Femur (tissue), 1 donor: Measurements from ENCODE around the gene C19orf73.

Source experiments
- DNase-seq: peaks from one replicate; pipeline ENCODE4 v3.0.0-alpha.2; 2017

Gene C19orf73

GRCh38 chr19:49097453-49098288, 21.3 kb downstream of the C19orf73 start:
- DNase-seq = peak; percentile 80

- peak; percentile 62 for DNase-seq
Observed at GRCh38 chr19:49094505-49095482, 24.1 kb downstream of the C19orf73 start.

DNA sequence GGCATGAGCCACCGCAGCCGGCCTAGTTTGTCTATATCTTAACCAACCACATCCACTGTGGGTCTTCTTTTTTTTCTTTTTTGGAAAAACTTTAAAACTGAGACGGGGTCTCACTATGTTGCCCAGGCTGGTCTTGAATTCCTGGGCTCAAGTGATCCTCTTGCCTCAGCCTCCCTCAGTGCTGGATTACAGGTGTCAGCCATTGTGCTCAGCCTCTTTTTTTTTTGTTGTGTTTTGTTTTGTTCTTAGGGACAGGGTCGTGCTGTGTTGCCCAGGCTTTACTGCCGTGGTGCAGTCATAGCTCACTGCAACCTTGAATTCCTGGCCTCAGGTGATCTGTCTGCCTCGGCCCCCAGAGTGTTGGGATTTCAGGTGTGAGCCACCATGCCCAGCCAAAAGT, 26.3 kb downstream of the C19orf73 start:
- no peak for DNase-seq

GRCh38 chr19:49091391-49092038, 27.4 kb downstream of the C19orf73 start:
- no peak for DNase-seq

DNA sequence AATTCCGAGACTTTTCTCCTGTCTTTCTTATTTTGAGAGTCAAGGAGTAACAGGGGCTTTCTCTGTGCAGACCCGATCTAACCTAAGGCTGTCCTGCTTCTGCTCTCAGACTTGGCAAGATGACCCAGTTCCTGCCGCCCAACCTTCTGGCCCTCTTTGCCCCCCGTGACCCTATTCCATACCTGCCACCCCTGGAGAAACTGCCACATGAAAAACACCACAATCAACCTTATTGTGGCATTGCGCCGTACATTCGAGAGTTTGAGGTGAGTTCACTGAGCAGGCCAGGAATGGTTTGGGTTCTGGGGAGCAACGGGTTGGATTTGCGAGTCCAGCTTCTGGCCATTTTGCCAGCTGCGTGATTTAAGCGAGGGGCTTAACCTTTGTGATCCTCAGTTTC, 32.6 kb downstream of the C19orf73 start:
- no peak for DNase-seq

- DNase-seq = no peak
Observed at GRCh38 chr19:49085868-49086232, 33.1 kb downstream of the C19orf73 start.

- DNase-seq = peak; percentile 99
Observed at GRCh38 chr19:49085020-49085867, 33.7 kb downstream of the C19orf73 start, which contains the start of gene SNRNP70. Gene SNRNP70 (plus strand): TSS chr19:49085451. CDS start chr19:49086415, 964 bp downstream.

- no peak for DNase-seq
Observed at GRCh38 chr19:49084206-49085019, 34.5 kb downstream of the C19orf73 start.

DNA sequence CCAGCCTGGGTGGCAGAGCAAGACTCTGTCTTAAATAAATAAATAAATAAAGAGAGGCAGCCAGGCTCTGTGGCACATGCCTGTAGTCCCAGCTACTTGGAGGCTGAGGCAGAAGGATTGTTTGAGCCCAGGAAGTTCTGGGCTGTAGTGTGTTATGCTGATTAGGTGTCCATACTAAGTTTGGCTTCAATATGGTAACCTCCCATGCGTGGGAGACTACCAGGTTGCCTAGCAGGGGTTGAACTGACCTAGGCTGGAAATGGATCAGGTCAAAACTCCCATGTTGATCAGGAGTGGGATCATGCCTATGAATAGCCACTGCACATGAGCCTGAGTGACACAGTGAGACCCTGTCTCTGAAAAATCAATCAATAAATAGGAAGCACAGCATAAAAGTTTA, 37.7 kb downstream of the C19orf73 start:
- DNase-seq = no peak

DNA sequence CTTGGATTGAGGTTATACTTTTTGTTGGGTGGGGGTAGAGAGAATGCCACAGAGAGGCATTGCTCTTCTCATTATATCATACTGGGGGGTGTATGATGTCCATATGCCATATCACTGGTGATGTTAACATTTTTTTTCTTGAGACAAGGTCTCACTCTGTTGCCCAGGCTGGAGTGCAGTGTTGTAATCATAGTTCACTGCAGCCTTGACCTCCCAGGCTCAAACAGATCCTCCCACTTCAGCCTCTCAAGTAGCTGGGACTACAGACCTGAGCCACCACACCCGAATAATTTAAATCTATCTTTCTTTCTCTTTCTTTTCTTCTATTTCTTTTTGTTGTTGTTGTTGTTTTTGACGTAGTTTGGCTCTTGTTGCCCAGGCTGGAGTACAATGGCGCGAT, 38.6 kb downstream of the C19orf73 start:
- DNase-seq = no peak

GRCh38 chr19:49074869-49075268, 44.1 kb downstream of the C19orf73 start:
- peak; percentile 76 for DNase-seq

DNA sequence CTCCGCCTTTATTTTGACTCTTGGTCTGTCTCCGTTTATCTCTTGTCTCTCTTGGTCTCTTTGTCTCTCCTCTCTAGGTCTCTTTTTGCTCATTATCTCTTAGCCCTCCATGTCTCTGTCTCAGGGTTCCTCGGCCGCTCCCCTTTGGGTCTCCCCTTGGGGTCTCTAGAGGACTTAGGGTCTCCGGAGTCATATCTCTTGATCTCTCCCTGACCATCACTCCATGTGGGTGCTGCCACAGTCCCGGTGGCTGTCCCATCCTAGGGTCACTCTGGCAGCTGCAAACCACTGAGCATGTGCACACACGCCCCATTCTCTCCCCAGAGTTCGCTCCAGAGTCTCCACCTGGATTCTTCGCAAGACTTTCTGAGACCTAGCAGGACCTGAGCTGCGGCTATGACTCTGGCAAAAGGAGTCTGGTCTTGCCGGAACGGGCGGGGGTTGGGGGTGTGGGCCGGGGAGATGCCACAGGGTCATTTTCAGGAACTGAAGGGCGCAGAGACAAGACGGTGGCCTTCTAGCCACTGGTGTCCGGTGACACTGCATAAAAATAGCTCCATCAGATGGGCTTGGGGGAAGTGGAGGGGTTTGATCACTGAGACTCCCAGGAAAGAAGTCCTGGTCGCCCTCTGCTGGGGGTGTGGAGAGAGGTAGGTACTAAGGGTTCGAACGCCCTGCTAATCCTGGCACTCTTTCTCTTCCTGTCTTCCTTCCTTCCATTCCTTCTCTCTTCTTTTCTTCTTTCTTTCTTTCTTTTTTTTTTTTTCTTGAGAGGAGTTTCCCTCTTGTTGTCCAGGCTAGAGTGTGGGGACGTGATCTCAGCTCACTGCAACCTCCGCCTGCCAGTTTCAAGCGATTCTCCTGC, 45.2 kb downstream of the C19orf73 start:
- peak; percentile 55 for DNase-seq

GRCh38 chr19:49071860-49072547, 46.9 kb downstream of the C19orf73 start:
- DNase-seq = peak; percentile 44

GRCh38 chr19:49070416-49070815, 48.5 kb downstream of the C19orf73 start:
- no peak for DNase-seq

DNA sequence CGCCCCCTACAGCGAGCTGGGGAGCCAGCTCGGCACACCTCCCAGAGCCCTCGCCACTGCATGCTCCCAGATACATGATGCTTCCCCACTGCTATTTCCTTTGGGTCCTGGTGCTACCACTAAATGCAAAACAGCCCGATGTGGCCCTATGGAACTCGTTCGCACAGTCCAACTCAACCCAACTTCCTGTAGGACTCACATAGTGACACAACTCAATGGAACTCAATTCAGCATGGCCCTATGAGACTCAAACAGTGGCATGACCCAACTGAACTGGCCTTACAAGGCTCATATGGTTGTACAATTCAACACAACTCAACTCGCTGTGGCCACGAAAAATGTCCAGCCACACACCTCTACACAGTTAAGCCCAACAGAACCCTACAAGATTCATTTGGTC, 49.9 kb downstream of the C19orf73 start:
- no peak for DNase-seq
